DND-41 (cell line): ENCODE data around the gene TXLNB.
"Not testable (repeated sequence)": the region's sequence is repeated elsewhere in the genome, so short reads cannot be mapped to it uniquely, and the experiment has no call there.

Source experiments
- ATAC-seq: fragments of 200-7000 bp; cut with Tn5 transposase; 3 replicates; pipeline ENCODE4 v1.9.1; 2021; ENCODE audit warnings: low read depth; ENCODE audit not compliant: insufficient read depth
- DNase-seq: peaks from one replicate; pipeline ENCODE4 v3.0.0-alpha.2; 2020
- H2AFZ ChIP-seq: 2 replicates; pipeline ENCODE4 v1.6.0; 2012; ENCODE audit warnings: low read depth, low read length
- H3K27ac ChIP-seq: 2 replicates; pipeline ENCODE4 v1.5.1; 2012; ENCODE audit warnings: low read length, inconsistent platforms
- H3K27me3 ChIP-seq: fragments of 200-600 bp; sonication (generic); 2 replicates; pipeline ENCODE4 v1.6.0; 2012; ENCODE audit warnings: low read length, mild to moderate bottlenecking, inconsistent platforms; ENCODE audit not compliant: insufficient read depth, poor library complexity
- H3K36me3 ChIP-seq: 2 replicates; pipeline ENCODE4 v1.5.1; 2012; ENCODE audit warnings: low read length, inconsistent platforms; ENCODE audit not compliant: insufficient read depth
- H3K4me1 ChIP-seq: 2 replicates; pipeline ENCODE4 v1.5.1; 2012; ENCODE audit warnings: mild to moderate bottlenecking, low read length; ENCODE audit not compliant: insufficient read depth
- H3K4me2 ChIP-seq: 2 replicates; pipeline ENCODE4 v1.6.0; 2012; ENCODE audit warnings: mild to moderate bottlenecking, moderate library complexity, low read length, inconsistent platforms; ENCODE audit not compliant: insufficient read depth
- H3K4me3 ChIP-seq, 2 experiments: fragments of 200-600 bp in 1 of 2; shearing (Covaris generic) in 1 of 2; 2 replicates each; pipeline ENCODE4 v1.5.1; 2012 to 2016; ENCODE audit warnings: inconsistent platforms in 2 of 2, low read length in 2 of 2, mild to moderate bottlenecking in 2 of 2, low read depth in 1 of 2, moderate library complexity in 1 of 2
- H3K79me2 ChIP-seq: 2 replicates; pipeline ENCODE4 v1.6.0; 2012; ENCODE audit warnings: low read length, inconsistent platforms; ENCODE audit not compliant: insufficient read depth
- H3K9ac ChIP-seq: 2 replicates; pipeline ENCODE4 v1.6.0; 2012; ENCODE audit warnings: low read depth, mild to moderate bottlenecking, inconsistent platforms, low read length, moderate library complexity
- H3K9me3 ChIP-seq: 2 replicates; pipeline ENCODE4 v1.5.1; 2012; ENCODE audit warnings: low read length, moderate library complexity, mild to moderate bottlenecking, inconsistent platforms; ENCODE audit not compliant: insufficient read depth, severe bottlenecking
- H4K20me1 ChIP-seq: 2 replicates; pipeline ENCODE4 v1.6.0; 2012; ENCODE audit warnings: low read length; ENCODE audit not compliant: insufficient read depth
- EZH2 ChIP-seq: IDR thresholded peaks from 3 replicates; pipeline ENCODE4 v1.6.1; 2012; ENCODE audit warnings: borderline replicate concordance, low read depth, mild to moderate bottlenecking, moderate library complexity, low read length, inconsistent platforms; ENCODE audit not compliant: severe bottlenecking
- TF ChIP-seq, protein P1 (sequence below): IDR thresholded peaks from 2 replicates; pipeline ENCODE4 v1.5.1; 2012; ENCODE audit warnings: borderline replicate concordance, low read length, moderate library complexity, mild to moderate bottlenecking; ENCODE audit not compliant: poor library complexity, severe bottlenecking; ENCODE audit errors: extremely low read depth

Gene TXLNB

DNA sequence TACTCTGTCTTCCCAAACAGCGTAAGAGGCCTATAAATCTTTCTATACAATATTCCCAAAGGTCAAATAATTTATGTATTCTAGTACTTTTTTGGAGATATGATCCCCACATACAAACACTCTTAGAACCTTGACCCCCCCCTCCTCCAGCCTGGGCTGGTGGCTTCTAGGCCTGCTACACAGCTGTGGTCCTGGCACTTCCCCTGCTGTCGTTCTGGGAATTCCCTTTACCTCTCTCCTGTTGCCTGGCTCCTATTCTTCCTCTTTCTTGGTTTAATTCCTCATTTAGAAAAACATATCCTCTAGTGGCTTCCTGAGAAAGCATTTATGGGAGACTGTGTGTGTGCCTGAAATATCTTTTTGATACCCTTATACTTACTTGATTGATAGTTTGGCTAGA is 4.1 kb upstream of the TXLNB start:
- H3K9ac ChIP-seq, result no peak overlapping the region
- H4K20me1 ChIP-seq, result no peaks in the 10 kb centered on the region
- no peaks in the 10 kb centered on the region for H3K79me2 ChIP-seq
- H3K4me3 ChIP-seq, result no peak overlapping the region
- no peak overlapping the region for H3K27ac ChIP-seq
- H3K4me2 ChIP-seq, result no peak overlapping the region
- ATAC-seq, result no peak
- peaks cover 26% of the 10 kb centered on the region for H3K4me1 ChIP-seq
- TF ChIP-seq EZH2, result no peak
- TF ChIP-seq, protein P1, sequence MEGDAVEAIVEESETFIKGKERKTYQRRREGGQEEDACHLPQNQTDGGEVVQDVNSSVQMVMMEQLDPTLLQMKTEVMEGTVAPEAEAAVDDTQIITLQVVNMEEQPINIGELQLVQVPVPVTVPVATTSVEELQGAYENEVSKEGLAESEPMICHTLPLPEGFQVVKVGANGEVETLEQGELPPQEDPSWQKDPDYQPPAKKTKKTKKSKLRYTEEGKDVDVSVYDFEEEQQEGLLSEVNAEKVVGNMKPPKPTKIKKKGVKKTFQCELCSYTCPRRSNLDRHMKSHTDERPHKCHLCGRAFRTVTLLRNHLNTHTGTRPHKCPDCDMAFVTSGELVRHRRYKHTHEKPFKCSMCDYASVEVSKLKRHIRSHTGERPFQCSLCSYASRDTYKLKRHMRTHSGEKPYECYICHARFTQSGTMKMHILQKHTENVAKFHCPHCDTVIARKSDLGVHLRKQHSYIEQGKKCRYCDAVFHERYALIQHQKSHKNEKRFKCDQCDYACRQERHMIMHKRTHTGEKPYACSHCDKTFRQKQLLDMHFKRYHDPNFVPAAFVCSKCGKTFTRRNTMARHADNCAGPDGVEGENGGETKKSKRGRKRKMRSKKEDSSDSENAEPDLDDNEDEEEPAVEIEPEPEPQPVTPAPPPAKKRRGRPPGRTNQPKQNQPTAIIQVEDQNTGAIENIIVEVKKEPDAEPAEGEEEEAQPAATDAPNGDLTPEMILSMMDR, result no peak
- H2AFZ ChIP-seq, result no peak overlapping the region
- H3K9me3 ChIP-seq, result no peaks in the 10 kb centered on the region
- no peaks in the 10 kb centered on the region for H3K36me3 ChIP-seq
- no peak for DNase-seq
- H3K27me3 ChIP-seq, result no peaks in the 10 kb centered on the region

DNA sequence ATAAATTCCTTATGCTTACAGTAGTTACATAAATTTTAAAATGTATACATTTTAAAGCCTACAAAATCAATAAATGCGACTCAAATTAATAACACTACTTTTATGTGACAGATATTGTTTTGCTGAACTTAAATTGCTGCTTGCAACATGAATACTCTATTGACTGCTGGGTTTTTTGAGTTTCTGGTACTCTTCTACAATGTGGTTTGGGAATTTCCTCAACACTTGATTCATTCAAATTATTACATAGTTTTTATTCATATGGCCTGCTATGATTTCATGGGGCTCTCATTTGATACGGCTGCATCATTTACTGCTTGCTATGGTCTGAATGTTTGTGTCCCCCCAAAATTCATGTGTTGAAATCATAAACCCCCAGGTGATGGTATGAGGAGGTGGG is 2.3 kb upstream of the TXLNB start:
- no peak for DNase-seq
- Histone ChIP-seq H4K20me1 (no peaks in the 10 kb centered on the region), H3K4me2 (no peak overlapping the region), H3K4me1 (peaks cover 40% of the 10 kb centered on the region), H3K27ac (no peak overlapping the region), H2AFZ (no peak overlapping the region), H3K9me3 (no peaks in the 10 kb centered on the region), H3K27me3 (no peaks in the 10 kb centered on the region), H3K36me3 (no peaks in the 10 kb centered on the region), H3K9ac (no peak overlapping the region), H3K79me2 (no peaks in the 10 kb centered on the region), H3K4me3 (no peak overlapping the region)
- TF ChIP-seq EZH2, result no peak
- TF ChIP-seq, protein P1, result no peak
- no peak for ATAC-seq

DNA sequence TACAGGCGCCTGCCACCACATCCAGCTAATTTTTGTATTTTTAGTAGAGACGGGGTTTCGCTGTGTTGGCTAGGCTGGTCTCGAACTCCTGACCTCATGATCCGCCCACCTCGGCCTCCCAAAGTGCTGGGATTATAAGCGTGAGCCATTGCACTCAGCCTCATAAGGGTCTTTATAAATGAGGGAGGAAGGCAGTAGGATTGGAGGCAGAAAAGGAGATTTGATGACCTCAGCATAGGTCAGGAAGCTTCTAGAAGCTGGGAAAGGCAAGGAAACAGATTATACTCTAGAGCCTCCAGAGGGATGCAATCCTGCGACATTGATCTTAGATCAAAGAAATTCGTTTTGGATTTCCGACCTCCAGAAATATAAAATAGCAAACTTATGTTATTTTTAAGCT is 1.4 kb upstream of the TXLNB start:
- not testable (repeated sequence) for H3K9me3 ChIP-seq, H3K4me3 ChIP-seq, H2AFZ ChIP-seq, H3K79me2 ChIP-seq, H3K9ac ChIP-seq, DNase-seq, H3K4me2 ChIP-seq, H3K36me3 ChIP-seq, ATAC-seq, H3K27me3 ChIP-seq, H3K27ac ChIP-seq, H4K20me1 ChIP-seq
- peaks cover 40% of the 10 kb centered on the region for H3K4me1 ChIP-seq

DNA sequence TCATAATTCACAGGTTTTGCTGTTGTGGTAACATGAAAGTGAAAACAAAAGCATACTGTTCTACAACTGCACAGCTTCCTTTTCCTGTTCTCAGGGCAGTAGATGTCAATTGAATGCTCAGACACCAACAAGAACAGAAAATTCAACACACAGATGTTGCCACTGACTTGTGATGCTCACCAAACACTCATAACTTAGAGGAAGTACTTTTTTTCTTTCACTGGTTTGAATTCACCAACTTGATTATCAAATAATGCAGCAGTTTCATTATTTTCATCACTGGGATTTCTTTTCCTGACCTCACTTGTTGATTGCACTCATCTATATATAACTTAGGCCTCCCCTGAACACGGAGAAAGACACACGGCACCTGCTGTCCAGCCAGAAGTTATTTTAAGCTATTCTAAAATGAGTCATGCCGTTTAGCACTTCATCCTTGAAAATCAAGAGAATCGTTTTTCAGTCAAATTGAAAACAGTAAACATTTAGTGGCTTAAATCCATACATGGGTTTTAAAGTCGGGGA is 949 bp downstream of the TXLNB start:
- Histone ChIP-seq H2AFZ (peak overlapping the region; percentile 69), H4K20me1 (no peaks in the 10 kb centered on the region), H3K27ac (peak overlapping the region; percentile 95), H3K4me2 (peak overlapping the region; percentile 64), H3K79me2 (no peaks in the 10 kb centered on the region), H3K27me3 (no peaks in the 10 kb centered on the region), H3K4me1 (peaks cover 40% of the 10 kb centered on the region), H3K4me3 (peak overlapping the region; percentile 17 to 54; a peak in 3 of 4 replicates), H3K9me3 (no peaks in the 10 kb centered on the region), H3K36me3 (no peaks in the 10 kb centered on the region), H3K9ac (peak overlapping the region; percentile 61)
- TF ChIP-seq, protein P1, result no peak
- no peak for TF ChIP-seq EZH2
- DNase-seq (peak; percentile 63), ATAC-seq (peak; percentile 83)
